Stimulated activated naive B cell treated with anti-CD40 and anti-IgM and Interleukin-4, amounts not matched to agents 10 μg/mL and 1 μg/mL and 100 μg/mL, for 72 hours (primary cell): ENCODE measurements around the gene HSPB6.

Source experiments
- ATAC-seq, 2 donors: fragments of 150-1000 bp; cut with Tn5 transposase; replicated peaks; 2 replicates each; pipeline ENCODE4 v1.10.0; 2021; ENCODE audit warnings: moderate library complexity in 1 of 2
- DNase-seq: peaks from one replicate; pipeline ENCODE4 v3.0.0; 2021
- H3K27ac Mint-ChIP-seq: one replicate; pipeline ENCODE4 v1.8.0; 2022; ENCODE audit warnings: mild to moderate bottlenecking, mixed read lengths
- H3K27me3 Mint-ChIP-seq, 2 donors: one replicate each; pipeline ENCODE4 v1.8.0; 2022; ENCODE audit warnings: mixed read lengths in 2 of 2
- H3K36me3 Mint-ChIP-seq, 2 donors: one replicate each; pipeline ENCODE4 v1.8.0; 2022; ENCODE audit warnings: mixed read lengths in 2 of 2, mild to moderate bottlenecking in 1 of 2
- H3K4me1 Mint-ChIP-seq, 2 donors: one replicate each; pipeline ENCODE4 v1.8.0; 2022; ENCODE audit warnings: mixed read lengths in 2 of 2, mild to moderate bottlenecking in 1 of 2
- H3K4me3 Mint-ChIP-seq, 2 donors: one replicate each; pipeline ENCODE4 v1.8.0; 2022; ENCODE audit warnings: mild to moderate bottlenecking in 2 of 2, mixed read lengths in 2 of 2, moderate library complexity in 1 of 2
- H3K9me3 Mint-ChIP-seq, 2 donors: one replicate each; pipeline ENCODE4 v1.8.0; 2022; ENCODE audit warnings: mixed read lengths in 2 of 2, mild to moderate bottlenecking in 1 of 2

HSPB6 gene

GRCh38 chr19:35740108-35740422, 16.8 kb downstream of the HSPB6 start:
- H3K27ac Mint-ChIP-seq: peak overlapping the region; percentile 98
- no peak for DNase-seq
- peaks cover 55 to 74% of the 10 kb centered on the region in 2 donors for H3K36me3 Mint-ChIP-seq
- peaks cover 44 to 73% of the 10 kb centered on the region in 2 donors for H3K4me1 Mint-ChIP-seq
- peak; percentile 8 to 10 for ATAC-seq
- no peaks in the 10 kb centered on the region for H3K27me3 Mint-ChIP-seq
- peak overlapping the region; percentile 96 to 97 for H3K4me3 Mint-ChIP-seq
- no peaks in the 10 kb centered on the region for H3K9me3 Mint-ChIP-seq

- peak overlapping the region; percentile 73 for H3K27ac Mint-ChIP-seq
- H3K4me1 Mint-ChIP-seq: peaks cover 44 to 78% of the 10 kb centered on the region in 2 donors
- DNase-seq: no peak
- no peaks in the 10 kb centered on the region for H3K9me3 Mint-ChIP-seq
- peaks cover 60 to 76% of the 10 kb centered on the region in 2 donors for H3K36me3 Mint-ChIP-seq
- peak overlapping the region; percentile 96 to 97 for H3K4me3 Mint-ChIP-seq
- H3K27me3 Mint-ChIP-seq: no peaks in the 10 kb centered on the region
- ATAC-seq: no peak
These were observed 17.3 kb downstream of the HSPB6 start for GRCh38 chr19:35739275-35740107.

GRCh38 chr19:35738887-35739229, 18.0 kb downstream of the HSPB6 start:
- H3K4me3 Mint-ChIP-seq: peak overlapping the region; percentile 40 to 57
- H3K9me3 Mint-ChIP-seq: no peaks in the 10 kb centered on the region
- peaks cover 43 to 78% of the 10 kb centered on the region in 2 donors for H3K4me1 Mint-ChIP-seq
- H3K36me3 Mint-ChIP-seq: peaks cover 62 to 76% of the 10 kb centered on the region in 2 donors
- no peaks in the 10 kb centered on the region for H3K27me3 Mint-ChIP-seq
- DNase-seq (no peak), ATAC-seq (no peak)
- H3K27ac Mint-ChIP-seq: peak overlapping the region; percentile 92

- H3K4me3 Mint-ChIP-seq: peak overlapping the region; percentile 40 to 57
- H3K9me3 Mint-ChIP-seq: no peaks in the 10 kb centered on the region
- peaks cover 42 to 74% of the 10 kb centered on the region in 2 donors for H3K4me1 Mint-ChIP-seq
- H3K27ac Mint-ChIP-seq: peak overlapping the region; percentile 92
- DNase-seq (no peak), ATAC-seq (no peak)
- no peaks in the 10 kb centered on the region for H3K27me3 Mint-ChIP-seq
- H3K36me3 Mint-ChIP-seq: peaks cover 62 to 82% of the 10 kb centered on the region in 2 donors
These were observed 18.6 kb downstream of the HSPB6 start for GRCh38 chr19:35738021-35738886.

GRCh38 chr19:35736913-35737886, 19.6 kb downstream of the HSPB6 start:
- Mint-ChIP-seq H3K27me3 (no peaks in the 10 kb centered on the region), H3K4me3 (peak overlapping the region in 1 of 2 donors; percentile 49), H3K36me3 (peaks cover 55 to 81% of the 10 kb centered on the region in 2 donors), H3K9me3 (no peaks in the 10 kb centered on the region), H3K4me1 (peaks cover 35 to 63% of the 10 kb centered on the region in 2 donors), H3K27ac (peak overlapping the region; percentile 89)
- ATAC-seq (no peak), DNase-seq (no peak)

GRCh38 chr19:35734889-35735288, 21.9 kb downstream of the HSPB6 start:
- ATAC-seq: no peak
- Mint-ChIP-seq H3K27ac (no peak overlapping the region), H3K36me3 (peaks cover 60 to 86% of the 10 kb centered on the region in 2 donors), H3K4me1 (peaks cover 29 to 57% of the 10 kb centered on the region in 2 donors), H3K9me3 (no peaks in the 10 kb centered on the region), H3K4me3 (no peak overlapping the region), H3K27me3 (no peaks in the 10 kb centered on the region)
- no peak for DNase-seq

GRCh38 chr19:35734273-35734672, 22.6 kb downstream of the HSPB6 start:
- Mint-ChIP-seq H3K27ac (no peak overlapping the region), H3K36me3 (peaks cover 66 to 83% of the 10 kb centered on the region in 2 donors), H3K4me3 (no peak overlapping the region), H3K4me1 (peaks cover 25 to 51% of the 10 kb centered on the region in 2 donors), H3K9me3 (no peaks in the 10 kb centered on the region), H3K27me3 (no peaks in the 10 kb centered on the region)
- DNase-seq (no peak), ATAC-seq (no peak)

GRCh38 chr19:35733180-35734125, 23.4 kb downstream of the HSPB6 start:
- peak overlapping the region; percentile 59 for H3K27ac Mint-ChIP-seq
- DNase-seq (no peak), ATAC-seq (no peak)
- peaks cover 69 to 81% of the 10 kb centered on the region in 2 donors for H3K36me3 Mint-ChIP-seq
- peaks cover 20 to 43% of the 10 kb centered on the region in 2 donors for H3K4me1 Mint-ChIP-seq
- H3K27me3 Mint-ChIP-seq: no peaks in the 10 kb centered on the region
- no peak overlapping the region for H3K4me3 Mint-ChIP-seq
- no peaks in the 10 kb centered on the region for H3K9me3 Mint-ChIP-seq

- Mint-ChIP-seq H3K9me3 (no peaks in the 10 kb centered on the region), H3K27ac (peak overlapping the region; percentile 68), H3K4me3 (no peak overlapping the region), H3K4me1 (peaks cover 23 to 41% of the 10 kb centered on the region in 2 donors), H3K36me3 (peaks cover 75 to 81% of the 10 kb centered on the region in 2 donors), H3K27me3 (no peaks in the 10 kb centered on the region)
- no peak for ATAC-seq
- no peak for DNase-seq
These were observed 24.2 kb downstream of the HSPB6 start for GRCh38 chr19:35732540-35733179.

GRCh38 chr19:35731779-35732405, 24.9 kb downstream of the HSPB6 start:
- Mint-ChIP-seq H3K27me3 (no peaks in the 10 kb centered on the region), H3K4me3 (no peak overlapping the region), H3K4me1 (peaks cover 17 to 34% of the 10 kb centered on the region in 2 donors), H3K9me3 (no peaks in the 10 kb centered on the region), H3K36me3 (peaks cover 76 to 78% of the 10 kb centered on the region in 2 donors), H3K27ac (peak overlapping the region; percentile 68)
- no peak for DNase-seq
- no peak for ATAC-seq

- Mint-ChIP-seq H3K4me1 (peaks cover 12 to 28% of the 10 kb centered on the region in 2 donors), H3K9me3 (no peaks in the 10 kb centered on the region), H3K36me3 (peaks cover 72 to 76% of the 10 kb centered on the region in 2 donors), H3K27ac (no peak overlapping the region), H3K27me3 (no peaks in the 10 kb centered on the region), H3K4me3 (no peak overlapping the region)
- no peak for DNase-seq
- ATAC-seq: no peak
These were observed 25.5 kb downstream of the HSPB6 start for GRCh38 chr19:35731353-35731752.

GRCh38 chr19:35730326-35730725, 26.5 kb downstream of the HSPB6 start:
- ATAC-seq (no peak), DNase-seq (no peak)
- H3K27me3 Mint-ChIP-seq: no peaks in the 10 kb centered on the region
- H3K4me1 Mint-ChIP-seq: peaks cover 10 to 21% of the 10 kb centered on the region in 2 donors
- H3K36me3 Mint-ChIP-seq: peaks cover 72 to 78% of the 10 kb centered on the region in 2 donors
- H3K27ac Mint-ChIP-seq: no peak overlapping the region
- no peaks in the 10 kb centered on the region for H3K9me3 Mint-ChIP-seq
- no peak overlapping the region for H3K4me3 Mint-ChIP-seq
